Colonic mucosa (tissue), 4 donors: ENCODE measurements around the gene PSTPIP1. TPM values are rescaled to one million over a fixed set of nuclear protein-coding genes. Genes with fewer than 3 reads are reported as not detected.

ENCODE experiments used
- DNase-seq: peaks from one replicate; pipeline ENCODE4 v3.0.0-alpha.2; 2020
- H3K27ac ChIP-seq: fragments of 200-600 bp; one replicate; pipeline ENCODE4 v1.8.0; 2021
- H3K27me3 ChIP-seq: fragments of 200-600 bp; one replicate; pipeline ENCODE4 v1.8.0; 2021
- H3K36me3 ChIP-seq: fragments of 200-600 bp; one replicate; pipeline ENCODE4 v1.8.0; 2021
- H3K4me1 ChIP-seq: fragments of 200-600 bp; one replicate; pipeline ENCODE4 v1.8.0; 2021; ENCODE audit warnings: mild to moderate bottlenecking
- H3K4me3 ChIP-seq: fragments of 200-600 bp; one replicate; pipeline ENCODE4 v1.8.0; 2021
- H3K9ac ChIP-seq, 2 donors: one replicate each; pipeline ENCODE4 v1.7.0; 2013; ENCODE audit warnings: control low read depth in 2 of 2, low read depth in 2 of 2, low read length in 2 of 2
- H3K9me3 ChIP-seq: fragments of 200-600 bp; one replicate; pipeline ENCODE4 v1.8.0; 2021
- CTCF ChIP-seq: fragments of 200-600 bp; IDR thresholded peaks from one replicate; pipeline ENCODE4 v1.8.0; 2022; ENCODE audit warnings: antibody characterized with exemption, mild to moderate bottlenecking
- intact Hi-C: fragments of 100-400 bp; cut with DNase I; formaldehyde crosslinking; loops from one replicate; pipeline ENCODE4 v1.14.1; 2022
- total RNA-seq, 2 donors: library from RNA; stranded (reverse); fragmentation: NEBNext Ultra II Directional in 1 of 2; extraction: Animal tissue kit (Norgen Biotek cat#: 25700) in 1 of 2; gene quantifications; one replicate each; pipeline ENCODE4 v1.2.1, GENCODE V29; 2021
- donor health status: healthy.
- donor health status: DM: no; HTN: no; CAD: no.
- donor health status: DM: no; HTN: no; CAD: no.

Gene PSTPIP1
- total RNA-seq, 2 donors from 2014 or later, result 3.7 to 4.2 TPM

GRCh38 chr15:77035999-77036471 lies 41.1 kb downstream of the PSTPIP1 start:
- intact Hi-C loops, result no loop called here
- TF ChIP-seq CTCF, result no peak
- Histone ChIP-seq H3K36me3 (peaks cover 6% of the 10 kb centered on the region), H3K4me3 (no peak overlapping the region), H3K9me3 (no peaks in the 10 kb centered on the region), H3K4me1 (no peaks in the 10 kb centered on the region), H3K27ac (no peak overlapping the region), H3K27me3 (no peaks in the 10 kb centered on the region), H3K9ac (no peak overlapping the region)
- DNase-seq, result peak; percentile 16

GRCh38 chr15:77036537-77037387 lies 41.8 kb downstream of the PSTPIP1 start:
- Histone ChIP-seq H3K9me3 (no peaks in the 10 kb centered on the region), H3K4me3 (no peak overlapping the region), H3K36me3 (peaks cover 6% of the 10 kb centered on the region), H3K4me1 (no peaks in the 10 kb centered on the region), H3K9ac (no peak overlapping the region), H3K27ac (no peak overlapping the region), H3K27me3 (no peaks in the 10 kb centered on the region)
- peak; percentile 17 for DNase-seq
- intact Hi-C loops, result no loop called here
- TF ChIP-seq CTCF, result no peak

- Histone ChIP-seq H3K36me3 (peaks cover 6% of the 10 kb centered on the region), H3K27ac (no peak overlapping the region), H3K9ac (no peak overlapping the region), H3K4me3 (no peak overlapping the region), H3K27me3 (no peaks in the 10 kb centered on the region), H3K9me3 (no peaks in the 10 kb centered on the region), H3K4me1 (no peaks in the 10 kb centered on the region)
- intact Hi-C loops, result no loop called here
- DNase-seq, result peak; percentile 17
- no peak for TF ChIP-seq CTCF
Observed at GRCh38 chr15:77037388-77038209, 42.7 kb downstream of the PSTPIP1 start.

GRCh38 chr15:77038312-77039216 lies 43.6 kb downstream of the PSTPIP1 start:
- Histone ChIP-seq H3K9me3 (no peaks in the 10 kb centered on the region), H3K9ac (no peak overlapping the region), H3K27me3 (no peaks in the 10 kb centered on the region), H3K27ac (no peak overlapping the region), H3K36me3 (peaks cover 6% of the 10 kb centered on the region), H3K4me1 (no peaks in the 10 kb centered on the region), H3K4me3 (no peak overlapping the region)
- no peak for DNase-seq
- intact Hi-C loops, result no loop called here
- no peak for TF ChIP-seq CTCF

- no peak for TF ChIP-seq CTCF
- no peaks in the 10 kb centered on the region for H3K9me3 ChIP-seq
- H3K27me3 ChIP-seq, result no peaks in the 10 kb centered on the region
- H3K27ac ChIP-seq, result no peak overlapping the region
- intact Hi-C loops, result no loop called here
- peaks cover 6% of the 10 kb centered on the region for H3K36me3 ChIP-seq
- no peak overlapping the region for H3K9ac ChIP-seq
- no peak overlapping the region for H3K4me3 ChIP-seq
- no peak for DNase-seq
- no peaks in the 10 kb centered on the region for H3K4me1 ChIP-seq
Observed at GRCh38 chr15:77039217-77039533, 44.2 kb downstream of the PSTPIP1 start.
